Stimulated activated CD8-positive, alpha-beta memory T cell treated with anti-CD3 and anti-CD28 coated beads, Interleukin-7, amount 100 ng/mL, for 4 hours (primary cell): ENCODE data around the gene ZCWPW1.
A peak's percentile ranks its signal among the peaks of the same experiment; 100 is the strongest.

Experiments used
- DNase-seq, 2 donors: peaks; one replicate each; pipeline ENCODE4 v3.0.0-alpha.2; 2020; ENCODE audit warnings: low read depth in 2 of 2

The ZCWPW1 gene

GRCh38 chr7:100428199-100428966 is at the start of gene ZCWPW1:
Gene ZCWPW1, minus strand, starts transcription at chr7:100428703. Its CDS starts 8,054 bp downstream, at chr7:100420649.
- DNase-seq: peak; percentile 94 to 96

- no peak for DNase-seq
Measured at GRCh38 chr7:100477871-100478267, 49.4 kb upstream of the ZCWPW1 start.

GRCh38 chr7:100476903-100477870 is 48.7 kb upstream of the ZCWPW1 start:
- no peak for DNase-seq

- DNase-seq: no peak
Measured at GRCh38 chr7:100476101-100476780, 47.7 kb upstream of the ZCWPW1 start.

GRCh38 chr7:100475549-100475948 is 47.0 kb upstream of the ZCWPW1 start:
- DNase-seq: peak in 1 of 2 donors; percentile 30

GRCh38 chr7:100472854-100473499 is 44.5 kb upstream of the ZCWPW1 start:
- DNase-seq: no peak

GRCh38 chr7:100472121-100472851 is 43.8 kb upstream of the ZCWPW1 start:
- no peak for DNase-seq

- DNase-seq: no peak
Measured at GRCh38 chr7:100471021-100471420, 42.5 kb upstream of the ZCWPW1 start.

GRCh38 chr7:100469227-100470044 is 40.9 kb upstream of the ZCWPW1 start:
- peak; percentile 57 to 66 for DNase-seq

- DNase-seq: no peak
Measured at GRCh38 chr7:100467638-100468373, 39.3 kb upstream of the ZCWPW1 start.

GRCh38 chr7:100466653-100467605 is 38.4 kb upstream of the ZCWPW1 start:
- DNase-seq: no peak

- no peak for DNase-seq
Measured at GRCh38 chr7:100465702-100466311, 37.3 kb upstream of the ZCWPW1 start.

- no peak for DNase-seq
Measured at GRCh38 chr7:100465299-100465698, 36.8 kb upstream of the ZCWPW1 start.

- no peak for DNase-seq
Measured at GRCh38 chr7:100464791-100465190, 36.3 kb upstream of the ZCWPW1 start.

GRCh38 chr7:100464210-100464660 is 35.7 kb upstream of the ZCWPW1 start, which contains the start of gene SPACDR:
Gene SPACDR, minus strand, starts transcription at chr7:100464260. Its CDS starts 235 bp downstream, at chr7:100464025.
- no peak for DNase-seq

- no peak for DNase-seq
Measured at GRCh38 chr7:100457033-100457432, 28.5 kb upstream of the ZCWPW1 start.

- no peak for DNase-seq
Measured at GRCh38 chr7:100456562-100456961, 28.1 kb upstream of the ZCWPW1 start.
